Ureter (tissue), 1 donor: Measurements from ENCODE around the gene BIN1. TPM values are rescaled to one million over a fixed set of nuclear protein-coding genes. Genes with fewer than 3 reads are reported as not detected.
A peak's percentile ranks its signal among the peaks of the same experiment; 100 is the strongest.
"Not testable (repeated sequence)": the region's sequence is repeated elsewhere in the genome, so short reads cannot be mapped to it uniquely, and the experiment has no call there.

Experiments used
- DNase-seq: peaks from one replicate; pipeline ENCODE4 v3.0.0-alpha.2; 2020; ENCODE audit warnings: low spot score
- total RNA-seq: library from RNA; stranded (reverse); gene quantifications from one replicate; pipeline ENCODE4 v1.2.4, GENCODE V29; 2023
- donor health status: DM: yes; HTN: yes; CAD: no.

Gene BIN1
- total RNA-seq, 1 donor from 2014 or later, result 51.6 TPM

GRCh38 chr2:127133793-127134192 is 26.8 kb upstream of the BIN1 start:
- DNase-seq, result no peak

GRCh38 chr2:127130421-127130820 is 23.5 kb upstream of the BIN1 start:
- DNase-seq, result no peak

- DNase-seq, result no peak
These were observed 23.0 kb upstream of the BIN1 start for GRCh38 chr2:127129937-127130336.

GRCh38 chr2:127128445-127128904 is 21.5 kb upstream of the BIN1 start:
- DNase-seq, result peak; percentile 71

GRCh38 chr2:127125821-127126220 is 18.9 kb upstream of the BIN1 start:
- no peak for DNase-seq

- no peak for DNase-seq
These were observed 17.5 kb upstream of the BIN1 start for GRCh38 chr2:127124426-127124825.

GRCh38 chr2:127122361-127123027 is 15.5 kb upstream of the BIN1 start:
- no peak for DNase-seq

- DNase-seq, result no peak
These were observed 14.8 kb upstream of the BIN1 start for GRCh38 chr2:127121776-127122176.

- DNase-seq, result no peak
These were observed 14.4 kb upstream of the BIN1 start for GRCh38 chr2:127121353-127121752.

- not testable (repeated sequence) for DNase-seq
These were observed 13.5 kb upstream of the BIN1 start for GRCh38 chr2:127120408-127120807.

GRCh38 chr2:127118467-127118866 is 11.5 kb upstream of the BIN1 start:
- DNase-seq, result no peak

GRCh38 chr2:127118038-127118437 is 11.1 kb upstream of the BIN1 start:
- no peak for DNase-seq

- no peak for DNase-seq
These were observed 10.6 kb upstream of the BIN1 start for GRCh38 chr2:127117603-127118002.

GRCh38 chr2:127115471-127116199 is 8.7 kb upstream of the BIN1 start:
- DNase-seq, result peak; percentile 17

- peak; percentile 9 for DNase-seq
These were observed 4.0 kb upstream of the BIN1 start for GRCh38 chr2:127110985-127111384.

- peak; percentile 39 for DNase-seq
These were observed 1.2 kb upstream of the BIN1 start for GRCh38 chr2:127108090-127108523.

- peak; percentile 43 for DNase-seq
These were observed 657 bp upstream of the BIN1 start for GRCh38 chr2:127107622-127107999.

- DNase-seq, result no peak
These were observed 430 bp downstream of the BIN1 start for GRCh38 chr2:127106457-127106990.

GRCh38 chr2:127105656-127106456 is 1.1 kb downstream of the BIN1 start:
- no peak for DNase-seq

GRCh38 chr2:127104881-127105655 is 1.9 kb downstream of the BIN1 start:
- DNase-seq, result no peak

GRCh38 chr2:127104166-127104660 is 2.7 kb downstream of the BIN1 start:
- no peak for DNase-seq
